HFFc6 (cell line): ENCODE measurements around the gene ALK. TPM values are rescaled to one million over a fixed set of nuclear protein-coding genes. Genes with fewer than 3 reads are reported as not detected.

Experiments used
- DNase-seq: peaks from one replicate; pipeline ENCODE4 v3.0.0-alpha.2; 2018
- H3K27ac Mint-ChIP-seq: 2 replicates; pipeline ENCODE4 v1.8.0; 2020; ENCODE audit warnings: mild to moderate bottlenecking, mixed read lengths
- H3K27me3 Mint-ChIP-seq: 2 replicates; pipeline ENCODE4 v1.8.0; 2021; ENCODE audit warnings: mild to moderate bottlenecking, moderate library complexity, mixed read lengths; ENCODE audit not compliant: insufficient read depth
- H3K36me3 Mint-ChIP-seq: 2 replicates; pipeline ENCODE4 v1.8.0; 2021; ENCODE audit warnings: low read depth, mixed read lengths
- H3K4me1 Mint-ChIP-seq: 2 replicates; pipeline ENCODE4 v1.8.0; 2020; ENCODE audit warnings: low read depth, mixed read lengths
- H3K4me3 Mint-ChIP-seq: 2 replicates; pipeline ENCODE4 v1.8.0; 2020; ENCODE audit warnings: mild to moderate bottlenecking, moderate library complexity, mixed read lengths
- H3K9me3 Mint-ChIP-seq: 2 replicates; pipeline ENCODE4 v1.8.0; 2020; ENCODE audit warnings: mild to moderate bottlenecking, mixed read lengths
- CTCF ChIP-seq: fragments of 200-600 bp; sonication (generic); IDR thresholded peaks from 2 replicates; pipeline ENCODE4 v1.5.0; 2021; ENCODE audit warnings: antibody characterized with exemption, mild to moderate bottlenecking
- total RNA-seq, 6 experiments: library from RNA; stranded (reverse); fragmentation: NEBNext Ultra II Directional; extraction: Animal tissue kit (Norgen Biotek cat#: 25700); gene quantifications; 2 replicates in 1 of 6; 3 replicates in 5 of 6; pipeline ENCODE4 v1.2.3, GENCODE V29; 2021

Gene ALK
- total RNA-seq, 6 experiments from 2014 or later, result not detected

DNA sequence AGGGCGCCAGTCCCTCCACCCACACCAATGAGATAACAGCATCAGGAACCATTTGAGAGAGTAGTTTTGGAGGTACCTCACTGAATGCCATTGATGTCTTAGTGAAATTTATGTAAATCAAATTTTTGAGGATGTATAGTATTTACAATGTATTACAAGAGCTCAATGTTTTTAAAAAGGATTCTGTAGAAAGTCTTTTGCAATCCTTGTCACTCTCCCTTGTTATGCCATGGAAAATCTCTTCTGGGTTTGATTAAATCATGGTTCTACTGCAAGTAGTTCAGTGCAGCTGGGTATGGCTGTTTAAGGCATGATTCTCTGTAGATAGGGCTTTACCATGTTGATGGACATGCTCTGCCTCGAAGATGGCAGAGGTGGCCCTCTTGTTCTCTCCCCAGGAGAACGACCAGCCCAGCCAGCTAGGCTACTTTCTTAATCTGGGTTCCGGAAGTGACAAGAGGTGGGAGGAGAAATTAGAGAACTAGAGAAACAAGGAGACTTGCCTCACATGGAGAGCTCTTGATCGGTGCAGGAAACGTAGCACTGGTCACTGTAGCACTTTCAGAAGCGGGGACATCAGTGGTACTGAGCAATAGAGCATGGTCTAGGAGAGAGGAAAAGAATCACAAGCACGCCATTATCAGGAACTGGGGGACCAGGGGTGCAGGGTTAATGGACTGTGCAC lies 603.4 kb downstream of the ALK start:
- Mint-ChIP-seq H3K27ac (no peak overlapping the region), H3K36me3 (no peaks in the 10 kb centered on the region), H3K9me3 (no peaks in the 10 kb centered on the region), H3K4me3 (no peak overlapping the region), H3K27me3 (peaks cover 15% of the 10 kb centered on the region), H3K4me1 (peaks cover 12% of the 10 kb centered on the region)
- no peak for DNase-seq
- TF ChIP-seq CTCF, result no peak

DNA sequence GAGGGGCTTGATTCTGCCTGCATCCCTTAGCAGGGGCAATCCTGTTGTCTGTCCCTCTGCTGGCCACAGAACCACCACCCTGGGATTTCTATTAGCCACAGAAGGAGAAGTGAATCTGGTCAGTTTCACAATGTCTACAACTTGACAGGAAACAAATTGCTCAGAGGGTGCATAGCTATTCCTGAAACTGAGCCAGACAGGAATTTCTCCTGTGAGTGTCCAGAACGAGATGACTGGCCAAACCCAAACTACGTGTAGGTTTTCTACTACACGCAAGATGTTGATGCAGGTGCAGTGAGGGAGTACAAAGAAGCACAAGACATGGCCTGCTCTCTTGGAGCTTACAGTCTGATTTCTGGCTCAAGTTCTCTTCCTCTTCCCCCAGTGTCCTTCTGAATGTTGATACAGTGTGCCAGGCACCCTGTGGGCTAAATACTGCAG lies 604.3 kb downstream of the ALK start:
- no peak overlapping the region for H3K27ac Mint-ChIP-seq
- no peaks in the 10 kb centered on the region for H3K9me3 Mint-ChIP-seq
- TF ChIP-seq CTCF, result no peak
- H3K4me1 Mint-ChIP-seq, result peaks cover 7% of the 10 kb centered on the region
- no peaks in the 10 kb centered on the region for H3K36me3 Mint-ChIP-seq
- no peak for DNase-seq
- no peak overlapping the region for H3K4me3 Mint-ChIP-seq
- H3K27me3 Mint-ChIP-seq, result peaks cover 18% of the 10 kb centered on the region

DNA sequence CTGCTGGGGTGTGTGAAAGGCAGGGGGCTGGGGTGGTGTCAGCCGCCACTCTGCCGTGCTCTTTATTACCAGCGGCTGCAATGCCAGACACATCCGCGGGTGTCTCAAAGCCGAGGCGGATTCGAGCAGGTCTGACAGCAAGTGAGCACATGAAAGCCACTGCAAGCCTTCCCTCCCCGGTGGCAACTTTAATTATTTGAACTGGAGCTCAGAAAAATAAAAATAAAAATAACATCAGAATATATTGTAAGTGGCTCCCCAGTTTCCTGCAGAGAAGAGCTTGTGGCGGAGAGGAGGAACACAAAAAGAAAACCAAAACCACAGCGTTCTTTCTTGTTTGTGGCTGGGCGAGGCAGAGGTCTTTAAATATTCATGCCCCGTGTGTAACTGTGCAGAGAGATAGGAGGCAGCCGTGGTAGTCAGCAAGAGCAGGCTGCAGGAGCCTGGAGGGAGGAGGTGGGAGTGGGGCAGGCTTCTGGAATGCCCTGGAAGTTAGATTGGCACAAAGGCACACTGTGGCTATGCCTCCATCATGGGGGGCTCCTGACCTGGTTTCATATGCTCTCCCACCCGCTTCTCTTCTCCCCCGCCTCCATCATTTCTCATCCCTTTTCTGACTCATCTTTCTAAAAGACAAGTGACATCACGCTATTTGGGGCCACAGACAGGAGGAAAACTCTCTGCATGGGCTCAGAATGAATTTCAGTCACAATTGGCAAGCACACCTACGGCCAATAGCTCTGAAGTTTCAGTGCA lies 606.4 kb downstream of the ALK start:
- no peaks in the 10 kb centered on the region for H3K9me3 Mint-ChIP-seq
- H3K27ac Mint-ChIP-seq, result no peak overlapping the region
- H3K4me1 Mint-ChIP-seq, result no peaks in the 10 kb centered on the region
- H3K36me3 Mint-ChIP-seq, result no peaks in the 10 kb centered on the region
- no peak for TF ChIP-seq CTCF
- peaks cover 24% of the 10 kb centered on the region for H3K27me3 Mint-ChIP-seq
- DNase-seq, result no peak
- no peak overlapping the region for H3K4me3 Mint-ChIP-seq

GRCh38 chr2:29311458-29311857 lies 609.9 kb downstream of the ALK start:
- Mint-ChIP-seq H3K4me1 (no peaks in the 10 kb centered on the region), H3K4me3 (no peak overlapping the region), H3K27me3 (peaks cover 18% of the 10 kb centered on the region), H3K27ac (no peak overlapping the region), H3K9me3 (no peaks in the 10 kb centered on the region), H3K36me3 (no peaks in the 10 kb centered on the region)
- no peak for TF ChIP-seq CTCF
- no peak for DNase-seq

- Mint-ChIP-seq H3K27me3 (peaks cover 18% of the 10 kb centered on the region), H3K9me3 (no peaks in the 10 kb centered on the region), H3K4me1 (no peaks in the 10 kb centered on the region), H3K36me3 (no peaks in the 10 kb centered on the region), H3K27ac (no peak overlapping the region), H3K4me3 (no peak overlapping the region)
- TF ChIP-seq CTCF, result no peak
- DNase-seq, result no peak
These were observed 610.6 kb downstream of the ALK start for GRCh38 chr2:29310650-29311348.
